GM18526 (cell line): ENCODE measurements around the gene TAOK2.

ENCODE experiments used
- POLR2A ChIP-seq: IDR thresholded peaks from 3 replicates; pipeline ENCODE4 v1.6.1; 2011; ENCODE audit not compliant: insufficient read length; ENCODE audit errors: extremely low read depth

TAOK2 gene

GRCh38 chr16:29978564-29979270 is 5.0 kb downstream of the TAOK2 start:
- no peak for TF ChIP-seq POLR2A

- no peak for TF ChIP-seq POLR2A
Observed at GRCh38 chr16:29982560-29983419, 9.1 kb downstream of the TAOK2 start.

GRCh38 chr16:29983420-29984136 is 9.9 kb downstream of the TAOK2 start:
- TF ChIP-seq POLR2A = no peak

- TF ChIP-seq POLR2A = no peak
Observed at GRCh38 chr16:29984137-29984763, 10.6 kb downstream of the TAOK2 start.

GRCh38 chr16:29984764-29985147 is 11.1 kb downstream of the TAOK2 start:
- TF ChIP-seq POLR2A = no peak

- TF ChIP-seq POLR2A = no peak
Observed at GRCh38 chr16:29985271-29985811, 11.7 kb downstream of the TAOK2 start.

- TF ChIP-seq POLR2A = no peak
Observed at GRCh38 chr16:29986231-29986630, 12.6 kb downstream of the TAOK2 start.

- no peak for TF ChIP-seq POLR2A
Observed at GRCh38 chr16:29986931-29987330, 13.3 kb downstream of the TAOK2 start.

GRCh38 chr16:29987371-29988085 is 13.9 kb downstream of the TAOK2 start:
- no peak for TF ChIP-seq POLR2A

GRCh38 chr16:29988346-29989075 is 14.8 kb downstream of the TAOK2 start:
- TF ChIP-seq POLR2A = no peak

GRCh38 chr16:29989111-29989858 is 15.6 kb downstream of the TAOK2 start:
- TF ChIP-seq POLR2A = no peak

GRCh38 chr16:29990034-29990433 is 16.4 kb downstream of the TAOK2 start:
- no peak for TF ChIP-seq POLR2A
